C4-2B (cell line): ENCODE results near the gene ZACN.

Experiments
- H3K27ac ChIP-seq: fragments of 450-650 bp; 2 replicates; pipeline ENCODE4 v1.5.1; 2017
- ZFX ChIP-seq: fragments of 450-650 bp; IDR thresholded peaks from 2 replicates; pipeline ENCODE4 v1.6.1; 2017
- TF ChIP-seq, protein P1 (sequence below): fragments of 450-650 bp; conservative IDR thresholded peaks from 2 replicates; pipeline ENCODE4 v1.5.1; 2017; ENCODE audit warnings: mild to moderate bottlenecking

ZACN gene

DNA sequence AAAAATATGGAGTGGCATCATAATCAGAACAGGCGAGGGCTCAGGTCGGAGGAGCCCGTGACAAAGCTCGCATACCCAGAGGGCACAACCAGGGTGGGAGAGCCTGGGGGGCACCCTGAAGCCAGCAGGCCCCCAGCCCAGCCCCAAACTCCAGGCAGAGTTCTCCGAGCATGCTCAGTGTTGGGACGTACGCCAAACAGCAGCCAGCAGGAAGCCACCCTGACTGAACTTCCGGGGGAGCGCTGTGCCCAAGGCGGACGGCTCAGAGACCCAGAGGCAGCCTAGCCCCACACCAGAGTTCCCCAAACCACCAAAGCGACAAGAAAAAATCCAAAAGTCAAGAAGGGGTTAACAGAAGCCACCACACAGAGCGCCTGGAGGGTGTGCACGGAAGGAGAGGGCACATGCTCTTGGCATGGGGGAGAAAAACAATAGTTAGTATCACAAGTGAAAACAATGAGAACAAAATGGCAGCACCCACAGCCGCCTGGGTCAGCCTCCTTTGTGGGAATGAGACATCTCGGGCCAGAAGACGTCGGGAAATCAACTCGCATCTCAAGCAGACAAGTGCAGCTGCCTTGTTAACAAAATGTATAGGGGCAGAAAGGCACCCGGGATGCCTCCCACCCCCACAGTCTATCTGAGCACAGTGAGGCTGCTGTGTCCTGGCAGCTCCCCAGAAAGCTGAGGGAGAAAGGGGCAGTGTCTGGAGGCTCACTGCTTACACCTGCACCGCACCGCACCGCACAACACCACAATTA lies 12.7 kb downstream of the ZACN start:
- no peak overlapping the region for H3K27ac ChIP-seq
- no peak for TF ChIP-seq ZFX
- TF ChIP-seq, protein P1, sequence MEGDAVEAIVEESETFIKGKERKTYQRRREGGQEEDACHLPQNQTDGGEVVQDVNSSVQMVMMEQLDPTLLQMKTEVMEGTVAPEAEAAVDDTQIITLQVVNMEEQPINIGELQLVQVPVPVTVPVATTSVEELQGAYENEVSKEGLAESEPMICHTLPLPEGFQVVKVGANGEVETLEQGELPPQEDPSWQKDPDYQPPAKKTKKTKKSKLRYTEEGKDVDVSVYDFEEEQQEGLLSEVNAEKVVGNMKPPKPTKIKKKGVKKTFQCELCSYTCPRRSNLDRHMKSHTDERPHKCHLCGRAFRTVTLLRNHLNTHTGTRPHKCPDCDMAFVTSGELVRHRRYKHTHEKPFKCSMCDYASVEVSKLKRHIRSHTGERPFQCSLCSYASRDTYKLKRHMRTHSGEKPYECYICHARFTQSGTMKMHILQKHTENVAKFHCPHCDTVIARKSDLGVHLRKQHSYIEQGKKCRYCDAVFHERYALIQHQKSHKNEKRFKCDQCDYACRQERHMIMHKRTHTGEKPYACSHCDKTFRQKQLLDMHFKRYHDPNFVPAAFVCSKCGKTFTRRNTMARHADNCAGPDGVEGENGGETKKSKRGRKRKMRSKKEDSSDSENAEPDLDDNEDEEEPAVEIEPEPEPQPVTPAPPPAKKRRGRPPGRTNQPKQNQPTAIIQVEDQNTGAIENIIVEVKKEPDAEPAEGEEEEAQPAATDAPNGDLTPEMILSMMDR = no peak

DNA sequence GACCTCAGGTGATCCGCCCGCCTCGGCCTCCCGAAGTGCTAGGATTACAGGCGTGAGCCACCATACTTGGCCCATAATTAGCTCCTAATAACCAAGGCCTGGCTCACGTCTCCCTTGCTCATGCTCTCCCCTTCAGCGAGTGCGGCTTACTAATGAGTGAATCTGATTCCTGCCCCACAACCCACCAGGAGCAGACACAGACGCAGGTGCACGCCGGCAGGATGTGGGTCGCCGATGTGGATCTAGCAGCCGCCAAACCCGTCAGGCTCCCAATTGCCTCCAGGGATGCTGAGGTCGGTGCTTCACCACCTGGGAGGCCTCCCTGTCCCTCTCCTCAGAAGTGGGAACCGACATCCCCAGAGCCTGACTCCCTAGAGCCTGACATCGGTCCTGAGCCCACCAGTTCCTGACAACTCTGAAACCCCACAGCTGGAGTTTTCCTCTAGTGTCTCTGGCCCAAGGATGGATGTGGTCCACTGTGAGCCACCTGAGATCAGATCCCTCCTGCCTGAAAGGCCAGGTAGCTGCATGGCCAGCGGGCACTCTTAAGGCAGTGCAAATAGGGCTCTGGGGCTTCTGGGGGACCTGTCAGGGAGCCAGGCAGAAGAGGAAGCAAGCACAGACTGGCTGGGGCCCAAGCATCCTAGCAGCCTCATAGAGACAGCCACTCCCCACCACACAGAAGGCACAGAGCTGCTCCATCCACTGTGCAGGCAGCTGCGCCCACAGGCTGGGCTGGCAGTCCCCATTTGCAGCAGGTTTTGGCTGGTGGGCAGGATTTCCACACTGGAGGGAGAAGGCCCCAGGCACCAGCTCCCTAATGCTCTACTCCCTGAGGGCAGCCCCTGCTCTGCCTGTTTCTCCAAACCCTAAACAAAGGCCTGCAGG lies 13.8 kb downstream of the ZACN start:
- H3K27ac ChIP-seq = no peak overlapping the region
- TF ChIP-seq ZFX = no peak
- TF ChIP-seq, protein P1 = no peak

DNA sequence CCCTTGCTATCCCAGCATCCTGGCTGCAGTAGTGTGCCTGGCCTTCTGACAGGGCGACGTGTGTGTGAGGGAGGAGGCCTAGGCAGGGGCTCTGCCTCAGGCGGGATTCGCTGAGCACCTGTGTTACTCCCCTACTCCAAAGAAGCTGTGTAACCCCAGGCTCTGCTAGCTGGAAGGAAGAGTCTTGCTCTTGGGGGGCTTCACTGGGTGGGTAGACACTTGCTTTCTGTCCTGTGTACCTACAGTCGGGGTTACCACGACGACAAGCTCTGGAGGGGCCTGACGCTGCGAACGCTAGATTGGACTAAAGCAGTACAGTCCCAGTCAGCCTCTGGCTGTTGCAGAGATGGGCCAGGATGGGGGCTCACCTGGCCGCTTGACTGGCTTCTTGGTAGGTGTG lies 15.1 kb downstream of the ZACN start:
- H3K27ac ChIP-seq = no peak overlapping the region
- TF ChIP-seq, protein P1 = no peak
- TF ChIP-seq ZFX = no peak

DNA sequence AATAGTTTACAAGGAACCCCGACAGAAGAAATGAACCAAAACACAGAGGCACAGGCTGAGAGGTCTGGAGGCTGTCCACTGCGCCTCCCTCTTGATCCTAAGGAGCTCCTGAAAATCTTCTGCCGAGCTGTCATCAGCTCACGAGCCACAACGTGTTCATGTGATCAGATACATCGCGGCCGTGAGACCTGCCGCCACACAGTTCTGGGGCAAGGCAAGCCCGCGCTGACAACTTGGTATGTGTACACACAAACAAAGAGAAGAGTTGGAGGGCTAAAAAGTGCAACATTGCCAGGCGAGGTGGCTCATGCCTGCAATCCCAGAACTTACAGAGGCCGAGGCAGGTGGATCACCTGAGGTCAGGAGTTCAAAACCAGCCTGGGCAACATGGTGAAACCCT lies 17.0 kb downstream of the ZACN start:
- H3K27ac ChIP-seq = no peak overlapping the region
- TF ChIP-seq, protein P1 = no peak
- TF ChIP-seq ZFX = no peak

DNA sequence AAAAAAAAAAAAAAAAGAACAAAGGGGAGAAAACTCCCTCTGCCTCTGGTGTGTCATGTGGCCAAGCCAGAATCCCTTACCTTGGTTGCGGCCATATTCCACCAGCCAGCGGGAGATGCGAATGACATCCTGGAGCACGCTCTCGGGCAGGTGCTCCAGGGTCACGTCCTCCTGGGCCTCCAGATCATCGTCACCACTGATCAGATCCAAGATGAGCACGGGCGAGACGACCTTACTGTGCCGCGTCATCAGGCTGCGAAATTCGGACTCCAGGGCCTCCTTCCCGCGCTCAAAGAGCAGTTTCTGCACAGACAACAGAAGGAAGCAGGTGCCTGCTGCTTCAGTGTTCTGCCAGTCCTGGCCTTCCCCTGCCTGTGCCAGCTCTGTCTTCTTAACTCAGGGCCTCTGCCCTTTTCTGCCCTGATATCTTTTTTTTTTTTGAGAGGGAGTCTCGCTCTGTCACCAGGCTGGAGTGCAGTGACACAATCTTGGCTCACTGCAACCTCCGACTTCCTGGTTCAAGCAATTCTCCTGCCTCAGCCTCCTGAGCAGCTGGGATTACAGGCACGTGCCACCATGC lies 18.8 kb downstream of the ZACN start:
- TF ChIP-seq, protein P1 = no peak
- no peak for TF ChIP-seq ZFX
- no peak overlapping the region for H3K27ac ChIP-seq

DNA sequence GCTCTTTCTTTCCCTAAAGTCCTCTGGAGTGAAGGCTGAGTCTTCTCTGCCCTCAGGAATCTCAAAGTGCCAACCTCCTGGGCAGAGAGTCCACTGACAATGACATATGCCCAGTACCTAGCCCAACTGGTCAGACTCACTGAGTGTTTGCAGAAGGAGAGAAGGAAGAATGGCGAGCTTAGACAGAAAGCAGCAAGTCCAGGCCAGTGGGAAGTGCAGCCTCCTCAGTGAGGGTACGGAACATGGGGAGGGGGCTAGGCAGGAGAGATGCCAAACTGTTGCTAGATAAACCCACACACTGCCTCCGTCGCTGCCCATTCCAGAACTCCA lies 23.9 kb downstream of the ZACN start:
- H3K27ac ChIP-seq = peak overlapping the region; percentile 84
- TF ChIP-seq, protein P1 = no peak
- no peak for TF ChIP-seq ZFX
